OCI-LY7 (cell line): ENCODE measurements around the gene RIPPLY2. TPM values are rescaled to one million over a fixed set of nuclear protein-coding genes. Genes with fewer than 3 reads are reported as not detected.

ENCODE experiments used
- BruUV-seq: library from RNA; stranded (reverse); fragments of 400-500 nt; replicated peaks from 2 replicates; lab custom pipeline; 2021; lab: Mats Ljungman, UMichigan
- CTCF ChIA-PET: fragments of 300-600 bp; sonication (Branson Sonifier 250); formaldehyde crosslinking; loops from one replicate; lab custom pipeline; 2022; ENCODE audit warnings: antibody characterized with exemption; ENCODE audit not compliant: unreplicated experiment; lab: Charles Lee
- POLR2A ChIA-PET: fragments of 300-600 bp; sonication (Branson Sonifier 250); formaldehyde crosslinking; loops from one replicate; lab custom pipeline; 2022; ENCODE audit warnings: antibody characterized with exemption; lab: Charles Lee
- DNase-seq: peaks from one replicate; pipeline ENCODE4 v3.0.0-alpha.2; 2015; ENCODE audit warnings: low spot score
- H2AFZ ChIP-seq: fragments of 200-600 bp; sonication (generic), shearing (Covaris generic); 2 replicates; pipeline ENCODE4 v1.6.1; 2014; ENCODE audit warnings: mild to moderate bottlenecking, antibody characterized with exemption, low read length, moderate library complexity
- H3K27ac ChIP-seq: fragments of 200-600 bp; sonication (generic); 2 replicates; pipeline ENCODE4 v1.5.1; 2014; ENCODE audit warnings: mixed run types, low read depth, mild to moderate bottlenecking, moderate library complexity, low read length, inconsistent platforms; ENCODE audit not compliant: poor library complexity, severe bottlenecking
- H3K36me3 ChIP-seq: fragments of 200-600 bp; sonication (generic); 2 replicates; pipeline ENCODE4 v1.6.1; 2014; ENCODE audit warnings: mild to moderate bottlenecking, antibody characterized with exemption, low read length, moderate library complexity, mixed read lengths; ENCODE audit not compliant: insufficient read depth
- H3K4me1 ChIP-seq: fragments of 200-600 bp; sonication (generic); 2 replicates; pipeline ENCODE4 v1.5.1; 2014; ENCODE audit warnings: mild to moderate bottlenecking, low read length; ENCODE audit not compliant: insufficient read depth, poor library complexity, severe bottlenecking
- H3K4me2 ChIP-seq: fragments of 200-600 bp; sonication (generic); 2 replicates; pipeline ENCODE4 v1.6.1; 2014; ENCODE audit warnings: mild to moderate bottlenecking, low read length
- H3K4me3 ChIP-seq: fragments of 200-600 bp; sonication (generic); 2 replicates; pipeline ENCODE4 v1.5.1; 2014; ENCODE audit warnings: mild to moderate bottlenecking, low read depth, low read length; ENCODE audit not compliant: poor library complexity, severe bottlenecking
- H3K79me2 ChIP-seq: fragments of 200-600 bp; sonication (generic); 2 replicates; pipeline ENCODE4 v1.6.1; 2016; ENCODE audit warnings: low read depth, mild to moderate bottlenecking, low read length, moderate library complexity, mixed read lengths; ENCODE audit not compliant: insufficient read depth
- H3K9me2 ChIP-seq: fragments of 200-600 bp; sonication (generic); 2 replicates; pipeline ENCODE4 v1.6.1; 2016; ENCODE audit warnings: mild to moderate bottlenecking, low read length, mixed read lengths; ENCODE audit not compliant: insufficient read depth
- H3K9me3 ChIP-seq: fragments of 200-600 bp; sonication (generic); 2 replicates; pipeline ENCODE4 v1.6.1; 2014; ENCODE audit warnings: mild to moderate bottlenecking, mixed run types, low read length, mixed read lengths
- H4K20me1 ChIP-seq: fragments of 200-600 bp; sonication (generic); 2 replicates; pipeline ENCODE4 v1.6.1; 2014; ENCODE audit warnings: mild to moderate bottlenecking, antibody characterized with exemption, low read length, moderate library complexity, mixed read lengths; ENCODE audit not compliant: insufficient read depth
- CTCF ChIP-seq: fragments of 200-600 bp; sonication (generic); conservative IDR thresholded peaks from 2 replicates; pipeline ENCODE4 v1.5.1; 2014; ENCODE audit warnings: mild to moderate bottlenecking, antibody characterized with exemption, low read length, moderate library complexity, mixed read lengths
- EZH2phosphoT487 ChIP-seq: fragments of 200-600 bp; sonication (generic); IDR thresholded peaks from 2 replicates; pipeline ENCODE4 v1.6.1; 2018; ENCODE audit warnings: low read depth, borderline replicate concordance, mild to moderate bottlenecking, mixed run types, antibody characterized with exemption, low read length, moderate library complexity, mixed read lengths
- intact Hi-C: fragments of 100-400 bp; cut with micrococcal nuclease; formaldehyde crosslinking; loops from one replicate; pipeline ENCODE4 v1.10.0; 2022; ENCODE audit not compliant: unreplicated experiment
- total RNA-seq, 2 experiments: library from RNA; depleted of rRNA in 1 of 2; stranded (reverse); fragments of >200 nt in 1 of 2; shearing (Covaris generic) in 1 of 2; gene quantifications; 2 replicates each; pipeline ENCODE4 v1.2.3, GENCODE V29; 2014 to 2022

Gene RIPPLY2
- total RNA-seq, 2 experiments from 2014 or later = not detected

GRCh38 chr6:83868639-83869038, 15.5 kb downstream of the RIPPLY2 start:
- Histone ChIP-seq H2AFZ (no peak overlapping the region), H3K9me3 (peaks cover 57% of the 10 kb centered on the region), H3K27ac (no peak overlapping the region), H3K79me2 (peaks cover 30% of the 10 kb centered on the region; the same call in 1 of the 2 replicates), H3K9me2 (no peaks in the 10 kb centered on the region), H3K4me3 (no peak overlapping the region), H4K20me1 (no peaks in the 10 kb centered on the region), H3K4me1 (peaks cover 3% of the 10 kb centered on the region), H3K4me2 (no peak overlapping the region), H3K36me3 (peaks cover 90% of the 10 kb centered on the region)
- no peak for TF ChIP-seq CTCF
- no peak for TF ChIP-seq EZH2phosphoT487
- intact Hi-C loops = loop anchor here (10.0 kb wide), 1 partner anchor 674 kb away; the partner anchor contains the start of genes PGM3 and RWDD2A
- no peak for DNase-seq
- ChIA-PET POLR2A (interaction anchor here (1.9 kb wide), 1 partner anchor 9 kb away, joined by 4 read pairs; the partner anchor contains the start of gene CYB5R4), CTCF (no interaction called here)
- BruUV-seq = no TSS peak

- TF ChIP-seq CTCF (no peak), EZH2phosphoT487 (no peak)
- CTCF ChIA-PET = no interaction called here
- no peak overlapping the region for H3K27ac ChIP-seq
- H3K9me3 ChIP-seq = peaks cover 50% of the 10 kb centered on the region
- no TSS peak for BruUV-seq
- H4K20me1 ChIP-seq = no peaks in the 10 kb centered on the region
- peaks cover 32% of the 10 kb centered on the region; the same call in 1 of the 2 replicates for H3K79me2 ChIP-seq
- peaks cover 5% of the 10 kb centered on the region for H3K4me1 ChIP-seq
- no peaks in the 10 kb centered on the region for H3K9me2 ChIP-seq
- no peak overlapping the region for H3K4me2 ChIP-seq
- POLR2A ChIA-PET = interaction anchor here (1.0 to 1.9 kb wide), 2 partner anchors 11 to 58 kb away, joined by 3 to 4 read pairs; partner anchors contain the start of gene CYB5R4
- no peak overlapping the region for H2AFZ ChIP-seq
- no peak for DNase-seq
- H3K36me3 ChIP-seq = peaks cover 80% of the 10 kb centered on the region
- intact Hi-C loops = no loop called here
- H3K4me3 ChIP-seq = no peak overlapping the region
Measured at GRCh38 chr6:83870649-83871048, 17.5 kb downstream of the RIPPLY2 start.

- ChIA-PET POLR2A (no interaction called here), CTCF (no interaction called here)
- Histone ChIP-seq H3K4me3 (no peak overlapping the region), H3K9me3 (peaks cover 32% of the 10 kb centered on the region), H3K9me2 (no peaks in the 10 kb centered on the region), H4K20me1 (no peaks in the 10 kb centered on the region), H2AFZ (no peak overlapping the region), H3K79me2 (peaks cover 45% of the 10 kb centered on the region; the same call in 1 of the 2 replicates), H3K36me3 (peaks cover 61% of the 10 kb centered on the region), H3K4me1 (peaks cover 5% of the 10 kb centered on the region), H3K4me2 (no peak overlapping the region), H3K27ac (no peak overlapping the region)
- no TSS peak for BruUV-seq
- intact Hi-C loops = no loop called here
- no peak for DNase-seq
- no peak for TF ChIP-seq EZH2phosphoT487
Measured at GRCh38 chr6:83872386-83873118, 19.4 kb downstream of the RIPPLY2 start.
